Measurements from ENCODE around the gene STXBP6.

STXBP6 gene

DNA sequence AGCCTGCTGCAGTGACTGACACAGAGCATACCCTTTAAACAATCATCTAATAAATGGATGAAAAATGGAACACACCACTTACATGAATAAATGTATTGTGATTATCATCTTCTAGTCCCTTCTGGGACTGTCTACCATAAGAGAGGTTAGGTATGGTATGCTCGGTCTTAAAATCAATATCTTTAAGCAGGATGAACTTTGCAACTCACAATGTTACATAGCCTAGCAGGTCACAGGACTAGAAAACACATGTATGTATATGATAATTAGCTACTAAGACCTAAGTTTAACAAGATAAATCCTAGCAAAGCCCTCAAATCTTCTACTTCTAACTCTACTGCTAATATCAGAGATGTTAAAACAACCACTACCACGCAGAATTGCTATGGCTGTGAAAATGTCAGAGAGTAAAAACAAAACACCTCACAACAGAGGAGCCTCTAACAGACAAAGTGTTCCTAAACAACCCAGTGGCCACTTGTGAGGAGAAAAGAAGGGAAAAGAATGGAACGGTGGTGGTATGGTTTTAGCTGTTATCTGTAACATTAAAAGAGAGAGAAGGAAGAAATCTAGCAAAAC is 139.4 kb downstream of the STXBP6 start:
- H3K79me2 ChIP-seq (ENCODE audit: insufficient read depth, low read length): no peaks in the 10 kb centered on the region
- H3K9me2 ChIP-seq (replicated peaks; ENCODE audit: insufficient read depth, low read length): no peaks in the 10 kb centered on the region
- no peak overlapping the region for H3K4me3 ChIP-seq (ENCODE audit: insufficient read depth, low read length, poor library complexity, severe bottlenecking)
- H3K36me3 ChIP-seq (ENCODE audit: low read length): no peaks in the 10 kb centered on the region
- TF ChIP-seq EZH2phosphoT487 (conservative IDR thresholded peaks at IDR 0.05; ENCODE audit: low read length): no peak
- TF ChIP-seq, protein P1, sequence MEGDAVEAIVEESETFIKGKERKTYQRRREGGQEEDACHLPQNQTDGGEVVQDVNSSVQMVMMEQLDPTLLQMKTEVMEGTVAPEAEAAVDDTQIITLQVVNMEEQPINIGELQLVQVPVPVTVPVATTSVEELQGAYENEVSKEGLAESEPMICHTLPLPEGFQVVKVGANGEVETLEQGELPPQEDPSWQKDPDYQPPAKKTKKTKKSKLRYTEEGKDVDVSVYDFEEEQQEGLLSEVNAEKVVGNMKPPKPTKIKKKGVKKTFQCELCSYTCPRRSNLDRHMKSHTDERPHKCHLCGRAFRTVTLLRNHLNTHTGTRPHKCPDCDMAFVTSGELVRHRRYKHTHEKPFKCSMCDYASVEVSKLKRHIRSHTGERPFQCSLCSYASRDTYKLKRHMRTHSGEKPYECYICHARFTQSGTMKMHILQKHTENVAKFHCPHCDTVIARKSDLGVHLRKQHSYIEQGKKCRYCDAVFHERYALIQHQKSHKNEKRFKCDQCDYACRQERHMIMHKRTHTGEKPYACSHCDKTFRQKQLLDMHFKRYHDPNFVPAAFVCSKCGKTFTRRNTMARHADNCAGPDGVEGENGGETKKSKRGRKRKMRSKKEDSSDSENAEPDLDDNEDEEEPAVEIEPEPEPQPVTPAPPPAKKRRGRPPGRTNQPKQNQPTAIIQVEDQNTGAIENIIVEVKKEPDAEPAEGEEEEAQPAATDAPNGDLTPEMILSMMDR (IDR thresholded peaks at IDR 0.05; ENCODE audit: insufficient read depth, low read length, poor library complexity, severe bottlenecking): no peak
- no peaks in the 10 kb centered on the region for H3K9me3 ChIP-seq (ENCODE audit: insufficient read depth, low read length)
- H3F3A ChIP-seq (ENCODE audit: insufficient read depth): no peaks in the 10 kb centered on the region
- H3K27me3 ChIP-seq (ENCODE audit: low read length): no peaks in the 10 kb centered on the region
- no peak overlapping the region for H3K27ac ChIP-seq (ENCODE audit: low read depth, low read length)
- H3K9ac ChIP-seq (ENCODE audit: low read length): no peak overlapping the region
- no peak overlapping the region for H3K4me2 ChIP-seq (ENCODE audit: low read depth, low read length, poor library complexity, severe bottlenecking)
- no peak overlapping the region for H2AFZ ChIP-seq (ENCODE audit: low read depth, low read length, severe bottlenecking)
- H4K20me1 ChIP-seq (ENCODE audit: low read depth, low read length): no peaks in the 10 kb centered on the region

DNA sequence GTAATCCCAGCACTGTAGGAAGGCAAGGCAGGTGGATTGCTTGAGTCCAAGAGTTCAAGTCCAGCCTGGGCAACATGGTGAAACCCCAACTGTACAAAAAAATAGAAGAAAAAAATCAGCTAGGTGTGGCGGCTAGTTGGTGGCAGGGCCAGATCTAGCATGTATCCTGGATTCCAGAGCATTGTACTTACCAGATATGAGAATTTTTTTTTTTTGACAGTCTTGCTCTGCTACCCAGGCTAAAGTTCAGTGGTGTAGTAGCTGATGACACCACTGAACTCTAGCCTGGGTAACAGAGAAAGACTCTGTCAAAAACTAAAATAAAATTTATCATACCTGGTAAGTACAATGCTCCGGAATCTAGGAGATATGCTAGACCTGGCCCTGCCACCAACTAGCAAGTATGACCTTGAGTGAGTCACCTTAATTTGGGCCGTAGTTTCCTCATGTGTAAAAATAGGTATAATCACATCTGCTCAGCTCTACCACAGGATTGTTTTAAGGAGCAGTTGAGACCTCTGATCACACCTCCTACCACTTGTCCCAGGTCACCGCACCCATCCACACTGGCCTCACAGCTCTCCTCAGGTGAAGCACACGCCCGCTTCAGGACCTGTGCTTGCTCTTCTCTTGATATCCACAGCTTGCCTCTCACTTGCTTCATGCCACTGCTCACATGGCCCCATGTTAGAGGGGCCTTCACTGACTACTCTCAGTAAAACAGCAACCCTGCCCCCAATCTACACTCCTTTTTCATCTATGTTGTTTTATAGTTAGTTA is 140.2 kb downstream of the STXBP6 start:
- Histone ChIP-seq H3K9me3 (ENCODE audit: insufficient read depth, low read length) (no peaks in the 10 kb centered on the region), H2AFZ (ENCODE audit: low read depth, low read length, severe bottlenecking) (no peak overlapping the region), H3K36me3 (ENCODE audit: low read length) (no peaks in the 10 kb centered on the region), H3K4me2 (ENCODE audit: low read depth, low read length, poor library complexity, severe bottlenecking) (no peak overlapping the region), H4K20me1 (ENCODE audit: low read depth, low read length) (no peaks in the 10 kb centered on the region), H3K27ac (ENCODE audit: low read depth, low read length) (no peak overlapping the region), H3K27me3 (ENCODE audit: low read length) (no peaks in the 10 kb centered on the region), H3K79me2 (ENCODE audit: insufficient read depth, low read length) (no peaks in the 10 kb centered on the region), H3K9me2 (replicated peaks; ENCODE audit: insufficient read depth, low read length) (no peaks in the 10 kb centered on the region), H3F3A (ENCODE audit: insufficient read depth) (no peaks in the 10 kb centered on the region), H3K9ac (ENCODE audit: low read length) (no peak overlapping the region), H3K4me3 (ENCODE audit: insufficient read depth, low read length, poor library complexity, severe bottlenecking) (no peak overlapping the region)
- TF ChIP-seq, protein P1 (IDR thresholded peaks at IDR 0.05; ENCODE audit: insufficient read depth, low read length, poor library complexity, severe bottlenecking): no peak
- TF ChIP-seq EZH2phosphoT487 (conservative IDR thresholded peaks at IDR 0.05; ENCODE audit: low read length): no peak

DNA sequence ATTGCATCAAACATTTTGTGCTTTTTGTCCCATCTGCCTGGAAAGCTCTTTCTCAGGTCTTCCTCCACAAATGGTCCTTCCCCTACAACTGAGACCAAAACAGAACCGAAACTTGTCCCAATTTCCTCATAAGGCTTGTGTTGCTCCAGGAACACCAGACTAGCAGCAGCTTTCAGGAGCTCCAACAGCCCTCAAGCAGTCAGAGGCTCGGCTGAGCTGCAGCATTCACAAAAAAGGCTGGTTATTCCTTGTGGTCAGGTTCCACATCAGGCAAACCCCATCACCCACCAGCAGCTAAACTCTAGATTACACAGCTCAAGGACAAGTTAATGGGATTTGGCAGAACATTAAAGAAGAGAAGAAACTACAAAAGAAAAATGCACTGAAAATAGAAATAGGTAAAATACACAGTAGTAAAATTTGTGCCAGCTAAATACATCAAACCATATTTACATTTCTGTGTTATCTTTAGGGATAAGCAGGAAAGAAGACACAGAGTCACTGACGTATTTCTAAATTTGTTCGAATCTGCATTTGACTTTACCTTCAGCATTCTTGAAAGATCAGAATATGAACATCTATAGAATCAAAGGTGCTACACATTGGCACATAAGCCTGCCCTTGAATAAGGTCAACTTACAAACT is 141.2 kb downstream of the STXBP6 start:
- H3K9me2 ChIP-seq (replicated peaks; ENCODE audit: insufficient read depth, low read length): no peaks in the 10 kb centered on the region
- no peaks in the 10 kb centered on the region for H3K79me2 ChIP-seq (ENCODE audit: insufficient read depth, low read length)
- H3K27ac ChIP-seq (ENCODE audit: low read depth, low read length): no peak overlapping the region
- H3K9me3 ChIP-seq (ENCODE audit: insufficient read depth, low read length): no peaks in the 10 kb centered on the region
- H4K20me1 ChIP-seq (ENCODE audit: low read depth, low read length): no peaks in the 10 kb centered on the region
- H3K36me3 ChIP-seq (ENCODE audit: low read length): no peaks in the 10 kb centered on the region
- TF ChIP-seq, protein P1 (IDR thresholded peaks at IDR 0.05; ENCODE audit: insufficient read depth, low read length, poor library complexity, severe bottlenecking): no peak
- TF ChIP-seq EZH2phosphoT487 (conservative IDR thresholded peaks at IDR 0.05; ENCODE audit: low read length): no peak
- no peak overlapping the region for H2AFZ ChIP-seq (ENCODE audit: low read depth, low read length, severe bottlenecking)
- no peaks in the 10 kb centered on the region for H3K27me3 ChIP-seq (ENCODE audit: low read length)
- no peak overlapping the region for H3K9ac ChIP-seq (ENCODE audit: low read length)
- no peaks in the 10 kb centered on the region for H3F3A ChIP-seq (ENCODE audit: insufficient read depth)
- H3K4me3 ChIP-seq (ENCODE audit: insufficient read depth, low read length, poor library complexity, severe bottlenecking): no peak overlapping the region
- no peak overlapping the region for H3K4me2 ChIP-seq (ENCODE audit: low read depth, low read length, poor library complexity, severe bottlenecking)

Data from SU-DHL-6 (cell line).